GM21360 (cell line): ENCODE data around the gene TNP2.
A peak's percentile ranks its signal among the peaks of the same experiment; 100 is the strongest.

ENCODE experiments used
- ATAC-seq: cut with Tn5 transposase; IDR thresholded peaks from one replicate; pipeline ENCODE4 v1.9.1; 2021; ENCODE audit warnings: mild to moderate bottlenecking, moderate library complexity; ENCODE audit not compliant: unreplicated experiment

TNP2 gene

GRCh38 chr16:11245222-11245737 is 23.8 kb downstream of the TNP2 start:
- ATAC-seq = no peak

GRCh38 chr16:11242658-11243057 is 26.5 kb downstream of the TNP2 start:
- ATAC-seq = no peak

GRCh38 chr16:11241480-11242204 is 27.5 kb downstream of the TNP2 start:
- ATAC-seq = no peak

- ATAC-seq = no peak
Observed at GRCh38 chr16:11240636-11241473, 28.3 kb downstream of the TNP2 start.

GRCh38 chr16:11239644-11240632 is 29.2 kb downstream of the TNP2 start:
- no peak for ATAC-seq

- no peak for ATAC-seq
Observed at GRCh38 chr16:11238272-11239202, 30.6 kb downstream of the TNP2 start.

DNA sequence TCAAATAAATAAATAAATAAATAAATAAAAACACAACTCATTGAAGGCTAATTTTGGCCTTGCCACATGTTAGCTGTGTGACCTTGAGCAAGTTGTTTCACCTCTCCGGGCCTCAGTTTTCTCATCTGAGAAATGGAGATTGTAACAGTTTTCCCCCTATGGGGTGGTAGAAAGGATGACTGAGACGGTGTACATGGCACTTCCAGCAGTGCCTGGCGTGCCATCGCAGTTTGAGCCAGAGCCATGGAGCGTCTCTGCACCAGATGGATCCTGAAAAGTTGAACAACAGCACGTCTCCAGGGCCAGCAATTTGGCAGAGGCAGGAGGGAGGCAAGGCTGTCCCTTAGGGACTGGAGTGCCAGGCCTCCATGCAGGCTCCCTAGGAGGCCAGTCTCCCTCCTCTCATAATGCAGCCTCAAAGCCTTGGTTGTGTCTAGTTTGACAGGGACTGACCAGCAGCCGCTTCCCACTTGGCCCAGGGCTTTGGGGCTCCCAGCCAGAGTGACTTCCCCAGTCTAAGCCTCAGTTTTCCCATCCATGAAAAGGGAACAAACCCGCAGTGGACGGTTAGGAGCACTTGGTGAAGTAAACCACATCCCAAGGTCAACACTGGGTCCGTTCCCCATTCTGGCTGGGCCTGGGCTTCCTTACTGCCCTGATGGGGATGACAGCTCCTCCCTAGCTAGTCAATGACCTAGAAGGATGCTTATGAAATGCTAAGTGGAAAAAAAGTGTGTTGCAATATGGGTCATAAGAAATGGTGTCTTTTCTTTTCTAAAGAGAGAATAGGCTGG is 32.5 kb downstream of the TNP2 start:
- no peak for ATAC-seq

DNA sequence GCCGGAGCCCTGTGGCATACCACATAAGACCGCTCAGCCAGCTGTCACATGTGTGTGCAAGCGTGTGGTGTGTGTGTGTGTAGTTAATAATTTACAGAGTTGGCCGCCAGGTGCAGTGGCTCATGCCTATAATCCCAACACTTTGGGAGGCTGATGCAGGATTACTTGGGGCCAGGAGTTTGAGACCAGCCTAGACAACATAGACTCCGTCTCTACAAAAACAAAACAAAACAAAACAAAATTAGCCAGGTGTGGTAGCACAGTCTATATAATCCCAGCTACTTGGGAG is 33.5 kb downstream of the TNP2 start:
- no peak for ATAC-seq

GRCh38 chr16:11234884-11235702 is 34.0 kb downstream of the TNP2 start:
- ATAC-seq = no peak

- no peak for ATAC-seq
Observed at GRCh38 chr16:11233727-11234376, 35.3 kb downstream of the TNP2 start.

DNA sequence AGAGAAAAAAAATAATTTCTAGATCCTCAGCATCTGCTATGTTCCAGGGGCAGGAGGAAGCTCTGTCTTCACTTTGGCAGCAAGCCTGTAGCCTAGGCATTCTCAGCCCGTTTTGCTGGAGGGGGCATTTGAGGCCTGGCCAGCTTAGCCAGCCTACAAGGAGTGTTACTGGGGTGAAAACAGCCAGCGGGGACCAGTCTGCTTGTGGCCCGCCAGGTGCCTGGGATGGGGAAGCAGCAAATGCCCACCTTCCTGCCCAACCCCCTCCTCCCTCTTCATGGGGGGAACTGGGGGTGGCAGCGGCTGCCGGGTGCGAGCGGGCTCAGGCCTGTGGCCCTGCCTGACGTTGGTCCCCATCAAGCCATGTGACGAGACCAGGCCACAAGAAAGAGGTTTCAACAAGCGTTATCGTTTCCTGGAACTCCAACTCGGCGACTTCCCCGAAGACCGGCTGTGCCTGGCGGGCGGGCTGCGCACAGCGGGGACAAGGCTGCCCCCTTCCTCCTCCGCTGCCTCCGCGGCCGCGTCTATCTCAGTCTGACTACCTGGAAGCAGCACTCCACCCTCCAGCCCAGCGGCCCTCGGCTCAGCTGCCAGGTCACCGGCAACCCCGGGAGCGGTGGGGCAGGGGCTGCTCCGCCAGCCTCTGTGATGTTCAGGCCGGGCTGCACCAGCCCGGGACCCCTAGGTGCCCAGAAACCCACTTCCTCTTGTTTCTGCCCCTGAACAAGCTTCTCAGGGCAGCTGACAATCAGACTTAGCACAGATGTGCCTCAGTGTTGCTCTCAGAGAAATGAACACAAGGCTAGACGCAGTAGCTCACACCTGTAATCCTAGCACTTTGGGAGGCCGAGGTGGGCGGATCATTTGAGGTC is 36.0 kb downstream of the TNP2 start:
- peak; percentile 42 for ATAC-seq

DNA sequence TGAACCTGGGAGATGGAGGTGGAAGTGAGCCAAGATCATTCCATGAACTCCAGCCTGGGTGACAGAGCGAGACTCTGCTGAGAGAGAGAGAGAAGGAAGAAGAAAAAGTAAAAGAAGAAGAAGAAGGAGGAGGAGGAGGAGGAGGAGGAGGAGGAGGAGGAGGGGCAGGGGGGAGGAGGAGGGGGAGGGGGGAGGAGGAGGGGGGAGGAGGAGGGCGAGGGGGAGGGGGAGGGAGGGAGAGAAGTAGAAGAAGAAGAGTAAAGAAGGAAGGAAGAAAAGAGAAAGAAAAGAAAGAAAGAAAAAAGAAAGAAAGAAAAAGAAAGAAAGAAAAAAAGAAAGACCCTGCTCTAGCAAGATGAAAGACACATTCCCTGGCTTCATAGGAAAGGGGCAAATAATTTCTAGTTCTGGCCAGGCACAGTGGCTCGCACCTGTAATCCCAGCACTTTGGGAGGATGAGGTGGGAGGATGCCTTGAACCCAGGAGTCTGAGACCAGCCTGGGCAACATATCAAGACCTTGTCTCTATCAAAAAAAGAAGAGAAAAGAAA is 36.7 kb downstream of the TNP2 start:
- no peak for ATAC-seq

DNA sequence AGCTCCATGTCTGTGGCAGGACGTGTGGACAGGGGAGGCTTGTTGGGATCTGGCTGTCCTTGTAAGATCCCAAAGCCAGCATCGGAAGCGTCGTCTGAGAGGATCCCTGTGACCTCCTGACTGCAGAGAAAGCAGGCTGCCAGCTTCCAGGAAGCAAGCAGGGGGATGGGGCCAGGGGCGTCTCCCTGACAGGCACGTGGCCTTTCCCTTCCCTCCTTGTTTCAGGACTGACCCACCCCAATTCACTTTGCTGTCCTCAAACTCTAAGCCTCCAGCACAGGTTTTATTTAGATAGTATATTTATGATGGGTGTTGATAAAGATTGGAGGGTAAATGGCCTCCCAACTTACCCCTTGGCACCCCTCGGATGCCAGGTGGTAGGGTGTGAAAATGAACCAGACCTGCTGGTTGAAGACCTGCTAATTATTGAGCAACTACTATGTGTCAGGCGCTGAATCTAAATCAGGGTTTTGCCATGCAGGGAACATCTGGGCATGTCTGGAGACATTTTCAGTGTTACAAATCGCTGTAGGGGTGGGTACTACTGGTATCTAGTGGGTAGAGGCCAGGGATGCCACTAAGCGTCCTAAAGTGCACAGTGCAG is 37.7 kb downstream of the TNP2 start:
- no peak for ATAC-seq

DNA sequence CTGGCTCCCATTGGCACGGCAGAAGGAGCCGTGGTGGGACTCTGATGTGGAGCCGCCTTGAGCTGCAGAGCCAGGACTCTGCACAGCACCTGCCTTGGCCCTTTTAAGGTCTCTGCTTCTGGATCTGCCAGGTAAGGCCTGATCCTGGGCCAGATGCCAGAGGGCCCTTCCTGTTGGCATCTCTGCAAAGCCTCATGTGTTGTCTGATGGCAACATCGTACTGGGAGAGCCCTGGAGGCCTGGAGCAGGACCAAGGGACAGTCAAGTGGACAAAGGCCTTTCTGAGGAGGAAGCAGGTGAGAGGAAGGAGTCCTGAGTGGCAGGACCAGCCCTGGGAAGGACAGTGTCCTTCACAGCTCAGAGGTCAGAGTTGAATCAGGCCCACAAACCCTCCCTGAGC is 39.2 kb downstream of the TNP2 start:
- ATAC-seq = no peak

DNA sequence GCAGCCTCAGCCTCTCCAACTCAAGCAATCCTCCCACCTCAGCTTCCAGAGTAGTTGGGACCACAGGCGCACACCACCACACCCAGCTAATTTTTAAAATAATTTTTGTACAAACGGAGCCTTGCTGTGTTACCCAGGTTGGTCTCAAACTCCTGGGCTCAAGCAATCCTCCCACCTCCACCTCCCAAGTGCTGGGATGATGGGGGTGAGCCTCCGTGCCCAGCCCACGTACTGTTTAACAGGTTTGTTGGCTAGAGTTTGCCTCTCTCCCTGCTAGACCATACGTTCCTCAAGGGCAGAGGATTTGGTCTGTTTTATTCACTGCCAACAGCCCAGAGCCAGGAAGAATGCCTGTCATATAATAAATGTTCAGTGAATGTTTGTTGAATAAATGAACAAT is 39.7 kb downstream of the TNP2 start:
- ATAC-seq = no peak
